ENCODE data around the gene HHLA2. TPM values are rescaled to one million over a fixed set of nuclear protein-coding genes. Genes with fewer than 3 reads are reported as not detected.

The HHLA2 gene
- total RNA-seq, 2 donors from 2014 or later = not detected

DNA sequence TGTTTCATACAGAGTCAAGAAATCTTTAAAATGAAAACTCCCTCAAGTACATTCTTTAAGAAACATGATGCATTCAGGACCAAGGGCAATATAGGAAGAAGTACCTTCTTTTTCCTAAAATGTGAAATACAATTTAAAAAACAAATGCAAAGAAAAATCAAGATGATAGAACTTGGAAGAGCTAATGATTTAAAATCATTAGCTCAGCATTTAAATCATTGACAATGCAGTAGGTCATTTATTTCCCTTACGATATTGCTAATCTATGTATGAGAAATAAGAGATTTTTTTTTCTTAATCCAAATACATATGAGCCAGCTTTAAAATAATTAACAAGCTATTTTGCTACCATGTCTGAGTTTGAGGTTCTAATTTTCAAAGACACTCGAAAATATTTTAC lies 105.5 kb downstream of the HHLA2 start:
- Mint-ChIP-seq H3K36me3 (ENCODE audit: low read depth) (no peaks in the 10 kb centered on the region), H3K27me3 (ENCODE audit: insufficient read depth) (peaks cover 70% of the 10 kb centered on the region), H3K27ac (no peak overlapping the region), H3K4me3 (no peak overlapping the region), H3K4me1 (peaks cover 8% of the 10 kb centered on the region), H3K9me3 (no peaks in the 10 kb centered on the region)
- no peaks in the 10 kb centered on the region for H3K4me1 ChIP-seq (ENCODE audit: control insufficient read depth, insufficient read depth, low read length)
- H3K27me3 ChIP-seq (ENCODE audit: control insufficient read depth, insufficient read depth, low read length, poor library complexity, severe bottlenecking) = peaks cover 95% of the 10 kb centered on the region
- H3K9me3 ChIP-seq (ENCODE audit: control insufficient read depth, low read length) = peaks cover 7% of the 10 kb centered on the region
- no peak overlapping the region for H3K27ac ChIP-seq (ENCODE audit: low read depth, low read length)
- no peak overlapping the region for H3K9ac ChIP-seq (ENCODE audit: extremely low read depth, low read length, poor library complexity, severe bottlenecking)
- WGBS, 2 experiments (ENCODE audit: insufficient coverage in 1 of 2, insufficient read length in 1 of 2) = 83 to 100% methylated on average over 1 of the region's 2 CpGs
- H3K36me3 ChIP-seq (ENCODE audit: control insufficient read depth, insufficient read depth, low read length) = no peaks in the 10 kb centered on the region
- no peak overlapping the region for H3K4me3 ChIP-seq (ENCODE audit: low read length)
- DNase-seq = no peak
- TF ChIP-seq CTCF (conservative IDR thresholded peaks at IDR 0.05) = no peak

- no peaks in the 10 kb centered on the region for H3K36me3 Mint-ChIP-seq (ENCODE audit: low read depth)
- Histone ChIP-seq H3K4me1 (ENCODE audit: control insufficient read depth, insufficient read depth, low read length) (no peaks in the 10 kb centered on the region), H3K27ac (ENCODE audit: low read depth, low read length) (no peak overlapping the region), H3K27me3 (ENCODE audit: control insufficient read depth, insufficient read depth, low read length, poor library complexity, severe bottlenecking) (peaks cover 95% of the 10 kb centered on the region), H3K4me3 (ENCODE audit: low read length) (no peak overlapping the region), H3K9ac (ENCODE audit: extremely low read depth, low read length, poor library complexity, severe bottlenecking) (no peak overlapping the region), H3K9me3 (ENCODE audit: control insufficient read depth, low read length) (peaks cover 7% of the 10 kb centered on the region), H3K36me3 (ENCODE audit: control insufficient read depth, insufficient read depth, low read length) (no peaks in the 10 kb centered on the region)
- no peaks in the 10 kb centered on the region for H3K9me3 Mint-ChIP-seq
- peaks cover 8% of the 10 kb centered on the region for H3K4me1 Mint-ChIP-seq
- WGBS, 2 experiments (ENCODE audit: insufficient coverage in 1 of 2, insufficient read length in 1 of 2) = 100% methylated on average over 1 of the region's 1 CpG; no CpG with 5 or more reads in 1 of the 2 experiments
- H3K27ac Mint-ChIP-seq = no peak overlapping the region
- peaks cover 68% of the 10 kb centered on the region for H3K27me3 Mint-ChIP-seq (ENCODE audit: insufficient read depth)
- TF ChIP-seq CTCF (conservative IDR thresholded peaks at IDR 0.05) = no peak
- H3K4me3 Mint-ChIP-seq = no peak overlapping the region
- DNase-seq = no peak
These were observed 106.8 kb downstream of the HHLA2 start for GRCh38 chr3:108403198-108403597.

DNA sequence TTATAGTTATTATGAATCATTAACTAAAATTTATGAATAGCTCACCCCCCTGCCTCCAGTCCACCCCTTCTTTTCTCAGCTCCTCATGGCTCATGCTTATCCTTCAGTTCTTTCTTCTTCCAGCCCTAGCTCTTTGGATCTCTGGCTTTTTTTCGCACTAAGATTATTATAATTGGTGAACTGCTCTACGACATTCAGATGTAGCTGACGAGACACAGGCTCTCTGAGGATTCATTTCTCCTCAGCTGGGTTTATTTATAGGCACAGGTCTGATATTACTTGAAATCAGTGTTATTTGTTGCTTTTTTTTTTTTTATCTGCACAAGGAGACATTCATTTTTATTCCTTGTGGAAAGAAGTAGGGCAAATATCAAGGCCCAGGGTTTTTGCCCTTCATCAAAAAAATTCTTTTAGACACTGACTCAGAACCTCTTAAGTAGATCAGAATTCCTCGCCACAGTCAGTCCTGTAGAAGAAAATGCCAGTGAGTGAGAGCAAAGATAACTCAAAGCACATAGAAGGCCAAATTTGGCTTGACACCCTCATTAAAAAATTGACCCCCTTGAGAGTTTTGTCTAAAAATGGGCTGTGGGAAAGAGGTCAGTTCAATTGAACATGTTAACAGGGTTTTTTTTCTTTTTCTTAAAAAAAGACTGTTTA lies 107.5 kb downstream of the HHLA2 start:
- Mint-ChIP-seq H3K27ac (no peak overlapping the region), H3K4me1 (peaks cover 8% of the 10 kb centered on the region), H3K36me3 (ENCODE audit: low read depth) (no peaks in the 10 kb centered on the region), H3K9me3 (no peaks in the 10 kb centered on the region), H3K27me3 (ENCODE audit: insufficient read depth) (peaks cover 62% of the 10 kb centered on the region), H3K4me3 (no peak overlapping the region)
- 93% methylated on average over 4 of the region's 4 CpGs; no CpG with 5 or more reads in 1 of the 2 experiments for WGBS, 2 experiments (ENCODE audit: insufficient coverage in 1 of 2, insufficient read length in 1 of 2)
- no peak for TF ChIP-seq CTCF (conservative IDR thresholded peaks at IDR 0.05)
- H3K27me3 ChIP-seq (ENCODE audit: control insufficient read depth, insufficient read depth, low read length, poor library complexity, severe bottlenecking) = peaks cover 89% of the 10 kb centered on the region
- H3K9ac ChIP-seq (ENCODE audit: extremely low read depth, low read length, poor library complexity, severe bottlenecking) = no peak overlapping the region
- no peak for DNase-seq
- no peaks in the 10 kb centered on the region for H3K4me1 ChIP-seq (ENCODE audit: control insufficient read depth, insufficient read depth, low read length)
- H3K9me3 ChIP-seq (ENCODE audit: control insufficient read depth, low read length) = peaks cover 7% of the 10 kb centered on the region
- H3K36me3 ChIP-seq (ENCODE audit: control insufficient read depth, insufficient read depth, low read length) = no peaks in the 10 kb centered on the region
- no peak overlapping the region for H3K4me3 ChIP-seq (ENCODE audit: low read length)
- H3K27ac ChIP-seq (ENCODE audit: low read depth, low read length) = no peak overlapping the region
